Neural cell (in vitro differentiated cells): ENCODE data around the gene SLC29A3. TPM values are rescaled to one million over a fixed set of nuclear protein-coding genes. Genes with fewer than 3 reads are reported as not detected.
"Not testable (repeated sequence)": the region's sequence is repeated elsewhere in the genome, so short reads cannot be mapped to it uniquely, and the experiment has no call there.

ENCODE experiments used
- H2AFZ ChIP-seq: fragments of 200-600, 300-800 bp; sonication (generic), shearing (Covaris generic); 2 replicates; pipeline ENCODE4 v1.6.0; 2014; ENCODE audit warnings: low read depth, mild to moderate bottlenecking, antibody characterized with exemption, low read length, moderate library complexity
- H3F3A ChIP-seq: fragments of 200-600 bp; shearing (Covaris generic); 2 replicates; pipeline ENCODE4 v1.6.1; 2016; ENCODE audit warnings: mild to moderate bottlenecking, moderate library complexity, mixed read lengths, antibody characterized with exemption, low read length; ENCODE audit not compliant: insufficient read depth, poor library complexity, severe bottlenecking
- H3K27ac ChIP-seq: fragments of 200-600, 300-800 bp; sonication (generic), shearing (Covaris generic); 2 replicates; pipeline ENCODE4 v1.5.1; 2014; ENCODE audit warnings: mild to moderate bottlenecking, low read length, moderate library complexity
- H3K27me3 ChIP-seq: fragments of 300-800, 200-600 bp; sonication (generic), shearing (Covaris generic); 2 replicates; pipeline ENCODE4 v1.6.0; 2014; ENCODE audit warnings: mild to moderate bottlenecking, low read depth, low read length, moderate library complexity; ENCODE audit not compliant: insufficient read depth
- H3K36me3 ChIP-seq: fragments of 300-800, 200-600 bp; sonication (generic), shearing (Covaris generic); 2 replicates; pipeline ENCODE4 v1.5.1; 2014; ENCODE audit warnings: mild to moderate bottlenecking, antibody characterized with exemption, low read length, moderate library complexity; ENCODE audit not compliant: insufficient read depth
- H3K4me2 ChIP-seq: fragments of 300-800, 200-600 bp; sonication (generic), shearing (Covaris generic); 2 replicates; pipeline ENCODE4 v1.6.0; 2014; ENCODE audit warnings: mild to moderate bottlenecking, low read length
- H3K4me3 ChIP-seq: fragments of 300-800, 200-600 bp; sonication (generic), shearing (Covaris generic); 2 replicates; pipeline ENCODE4 v1.5.1; 2014; ENCODE audit warnings: mild to moderate bottlenecking, low read length, moderate library complexity
- H3K79me2 ChIP-seq: fragments of 200-600 bp; shearing (Covaris generic); replicated peaks from 2 replicates; pipeline ENCODE4 v1.6.0; 2014; ENCODE audit warnings: mild to moderate bottlenecking, low read length, moderate library complexity; ENCODE audit not compliant: insufficient read depth
- H3K9ac ChIP-seq: fragments of 300-800, 200-600 bp; sonication (generic), shearing (Covaris generic); 2 replicates; pipeline ENCODE4 v1.6.1; 2016; ENCODE audit warnings: mild to moderate bottlenecking, low read length, mixed read lengths
- H3K9me2 ChIP-seq: fragments of 200-600 bp; shearing (Covaris generic); 2 replicates; pipeline ENCODE4 v1.6.1; 2016; ENCODE audit warnings: mild to moderate bottlenecking, low read length, mixed read lengths; ENCODE audit not compliant: insufficient read depth
- H3K9me3 ChIP-seq: fragments of 200-600, 300-800 bp; sonication (generic), shearing (Covaris generic); 2 replicates; pipeline ENCODE4 v1.6.1; 2016; ENCODE audit warnings: mild to moderate bottlenecking, mixed run types, low read length, moderate library complexity, mixed read lengths
- H4K20me1 ChIP-seq: fragments of 200-600 bp; shearing (Covaris generic); 2 replicates; pipeline ENCODE4 v1.6.1; 2016; ENCODE audit warnings: mild to moderate bottlenecking, mixed run types; ENCODE audit not compliant: insufficient read depth
- EP300 ChIP-seq: fragments of 450-650 bp; conservative IDR thresholded peaks from 2 replicates; pipeline ENCODE4 v1.6.1; 2014; ENCODE audit warnings: antibody characterized with exemption, mild to moderate bottlenecking, moderate library complexity; ENCODE audit not compliant: poor library complexity, severe bottlenecking
- EZH2 ChIP-seq: fragments of 200-600, 300-800 bp; shearing (Covaris generic), sonication (generic); IDR thresholded peaks from 2 replicates; pipeline ENCODE4 v1.6.1; 2014; ENCODE audit warnings: antibody characterized with exemption, low read length, borderline replicate concordance, mild to moderate bottlenecking; ENCODE audit not compliant: insufficient read depth, poor library complexity, severe bottlenecking
- MXI1 ChIP-seq: fragments of 450-650 bp; conservative IDR thresholded peaks from 2 replicates; pipeline ENCODE4 v1.6.1; 2014; ENCODE audit warnings: antibody characterized with exemption, mild to moderate bottlenecking; ENCODE audit not compliant: poor library complexity, severe bottlenecking
- POLR2AphosphoS5 ChIP-seq: IDR thresholded peaks from 2 replicates; pipeline ENCODE4 v1.6.1; 2012
- RAD21 ChIP-seq: fragments of 450-650 bp; conservative IDR thresholded peaks from 2 replicates; pipeline ENCODE4 v1.6.1; 2014; ENCODE audit warnings: antibody characterized with exemption, mild to moderate bottlenecking, moderate library complexity
- SMC3 ChIP-seq: fragments of 450-650 bp; conservative IDR thresholded peaks from 2 replicates; pipeline ENCODE4 v1.6.1; 2014; ENCODE audit warnings: antibody characterized with exemption, mild to moderate bottlenecking, moderate library complexity; ENCODE audit not compliant: poor library complexity
- TAF1 ChIP-seq: IDR thresholded peaks from 2 replicates; pipeline ENCODE4 v1.6.1; 2012; ENCODE audit warnings: low read depth
- polyA plus RNA-seq: library from polyadenylated mRNA; depleted of rRNA; stranded (reverse); fragments of >200 nt; gene quantifications from 2 replicates; pipeline ENCODE4 v1.2.3, GENCODE V29; 2014
- TF ChIP-seq, protein P1 (sequence below): fragments of 450-650 bp; IDR thresholded peaks from 2 replicates; pipeline ENCODE4 v1.5.1; 2014; ENCODE audit warnings: antibody characterized with exemption, mild to moderate bottlenecking, moderate library complexity; ENCODE audit not compliant: poor library complexity, severe bottlenecking
- TF ChIP-seq, protein P2 (sequence below): IDR thresholded peaks from 2 replicates; pipeline ENCODE4 v1.6.1; 2012; ENCODE audit warnings: borderline replicate concordance

The SLC29A3 gene
- polyA plus RNA-seq, 1 donor from 2014 or later: 2.3 TPM

DNA sequence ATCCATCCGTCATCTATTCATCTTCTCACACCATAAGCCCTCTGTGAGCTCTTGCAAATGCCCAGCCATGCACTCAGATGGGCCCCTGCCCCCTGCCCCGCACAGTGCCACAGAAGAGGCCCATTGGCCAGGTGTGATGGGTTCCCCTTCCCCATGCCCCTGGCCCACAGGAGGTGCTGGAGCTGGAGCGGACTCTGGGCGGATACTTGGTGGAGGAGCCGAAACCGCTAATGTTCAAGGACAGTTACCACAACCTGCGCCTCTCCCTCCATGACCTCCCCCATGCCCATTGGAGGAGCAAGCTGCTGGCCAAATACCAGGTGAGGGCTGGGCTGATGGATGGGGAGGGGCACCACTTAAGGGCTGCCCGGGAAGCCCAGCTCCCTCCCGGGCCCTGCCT is 23.4 kb upstream of the SLC29A3 start:
- Histone ChIP-seq H3K9me3 (no peaks in the 10 kb centered on the region), H3K4me2 (no peak overlapping the region), H3K9ac (no peak overlapping the region), H3K27ac (no peak overlapping the region), H2AFZ (no peak overlapping the region), H3K36me3 (no peaks in the 10 kb centered on the region), H3K9me2 (no peaks in the 10 kb centered on the region), H3F3A (no peaks in the 10 kb centered on the region), H3K79me2 (no peaks in the 10 kb centered on the region), H3K27me3 (no peaks in the 10 kb centered on the region), H3K4me3 (no peak overlapping the region), H4K20me1 (no peaks in the 10 kb centered on the region)
- TF ChIP-seq, protein P1, sequence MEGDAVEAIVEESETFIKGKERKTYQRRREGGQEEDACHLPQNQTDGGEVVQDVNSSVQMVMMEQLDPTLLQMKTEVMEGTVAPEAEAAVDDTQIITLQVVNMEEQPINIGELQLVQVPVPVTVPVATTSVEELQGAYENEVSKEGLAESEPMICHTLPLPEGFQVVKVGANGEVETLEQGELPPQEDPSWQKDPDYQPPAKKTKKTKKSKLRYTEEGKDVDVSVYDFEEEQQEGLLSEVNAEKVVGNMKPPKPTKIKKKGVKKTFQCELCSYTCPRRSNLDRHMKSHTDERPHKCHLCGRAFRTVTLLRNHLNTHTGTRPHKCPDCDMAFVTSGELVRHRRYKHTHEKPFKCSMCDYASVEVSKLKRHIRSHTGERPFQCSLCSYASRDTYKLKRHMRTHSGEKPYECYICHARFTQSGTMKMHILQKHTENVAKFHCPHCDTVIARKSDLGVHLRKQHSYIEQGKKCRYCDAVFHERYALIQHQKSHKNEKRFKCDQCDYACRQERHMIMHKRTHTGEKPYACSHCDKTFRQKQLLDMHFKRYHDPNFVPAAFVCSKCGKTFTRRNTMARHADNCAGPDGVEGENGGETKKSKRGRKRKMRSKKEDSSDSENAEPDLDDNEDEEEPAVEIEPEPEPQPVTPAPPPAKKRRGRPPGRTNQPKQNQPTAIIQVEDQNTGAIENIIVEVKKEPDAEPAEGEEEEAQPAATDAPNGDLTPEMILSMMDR: no peak
- no peak for TF ChIP-seq MXI1
- TF ChIP-seq EP300: no peak
- TF ChIP-seq POLR2AphosphoS5: no peak
- TF ChIP-seq, protein P2, sequence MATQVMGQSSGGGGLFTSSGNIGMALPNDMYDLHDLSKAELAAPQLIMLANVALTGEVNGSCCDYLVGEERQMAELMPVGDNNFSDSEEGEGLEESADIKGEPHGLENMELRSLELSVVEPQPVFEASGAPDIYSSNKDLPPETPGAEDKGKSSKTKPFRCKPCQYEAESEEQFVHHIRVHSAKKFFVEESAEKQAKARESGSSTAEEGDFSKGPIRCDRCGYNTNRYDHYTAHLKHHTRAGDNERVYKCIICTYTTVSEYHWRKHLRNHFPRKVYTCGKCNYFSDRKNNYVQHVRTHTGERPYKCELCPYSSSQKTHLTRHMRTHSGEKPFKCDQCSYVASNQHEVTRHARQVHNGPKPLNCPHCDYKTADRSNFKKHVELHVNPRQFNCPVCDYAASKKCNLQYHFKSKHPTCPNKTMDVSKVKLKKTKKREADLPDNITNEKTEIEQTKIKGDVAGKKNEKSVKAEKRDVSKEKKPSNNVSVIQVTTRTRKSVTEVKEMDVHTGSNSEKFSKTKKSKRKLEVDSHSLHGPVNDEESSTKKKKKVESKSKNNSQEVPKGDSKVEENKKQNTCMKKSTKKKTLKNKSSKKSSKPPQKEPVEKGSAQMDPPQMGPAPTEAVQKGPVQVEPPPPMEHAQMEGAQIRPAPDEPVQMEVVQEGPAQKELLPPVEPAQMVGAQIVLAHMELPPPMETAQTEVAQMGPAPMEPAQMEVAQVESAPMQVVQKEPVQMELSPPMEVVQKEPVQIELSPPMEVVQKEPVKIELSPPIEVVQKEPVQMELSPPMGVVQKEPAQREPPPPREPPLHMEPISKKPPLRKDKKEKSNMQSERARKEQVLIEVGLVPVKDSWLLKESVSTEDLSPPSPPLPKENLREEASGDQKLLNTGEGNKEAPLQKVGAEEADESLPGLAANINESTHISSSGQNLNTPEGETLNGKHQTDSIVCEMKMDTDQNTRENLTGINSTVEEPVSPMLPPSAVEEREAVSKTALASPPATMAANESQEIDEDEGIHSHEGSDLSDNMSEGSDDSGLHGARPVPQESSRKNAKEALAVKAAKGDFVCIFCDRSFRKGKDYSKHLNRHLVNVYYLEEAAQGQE: no peak
- no peak for TF ChIP-seq TAF1
- TF ChIP-seq SMC3: no peak
- no peak for TF ChIP-seq EZH2
- no peak for TF ChIP-seq RAD21

DNA sequence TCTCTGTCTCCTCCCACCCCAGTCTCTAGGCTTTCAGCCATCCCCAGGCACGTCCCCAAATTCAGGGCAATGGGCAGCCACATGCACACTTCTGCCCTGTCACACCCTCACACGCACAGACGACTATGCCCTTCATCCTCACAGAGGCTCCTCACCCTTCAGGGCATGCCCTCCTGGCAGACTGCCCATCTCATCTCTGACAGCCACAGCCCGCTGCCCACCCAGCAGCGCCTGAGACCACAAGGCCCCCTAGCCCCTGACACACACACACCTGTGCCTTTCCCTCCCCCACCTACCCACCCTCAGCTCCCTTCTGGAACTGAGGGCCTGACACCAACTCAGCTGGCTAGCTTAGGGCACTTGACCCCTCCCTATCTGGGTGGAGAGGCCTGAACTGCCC is 23.0 kb upstream of the SLC29A3 start:
- Histone ChIP-seq H3K36me3 (no peaks in the 10 kb centered on the region), H3F3A (no peaks in the 10 kb centered on the region), H3K27ac (no peak overlapping the region), H3K4me2 (no peak overlapping the region), H3K27me3 (no peaks in the 10 kb centered on the region), H2AFZ (no peak overlapping the region), H3K4me3 (no peak overlapping the region), H3K9me3 (no peaks in the 10 kb centered on the region), H3K79me2 (no peaks in the 10 kb centered on the region), H4K20me1 (no peaks in the 10 kb centered on the region), H3K9ac (no peak overlapping the region), H3K9me2 (no peaks in the 10 kb centered on the region)
- TF ChIP-seq TAF1 (no peak), EZH2 (no peak), POLR2AphosphoS5 (no peak), MXI1 (no peak), RAD21 (no peak), SMC3 (no peak), EP300 (no peak)
- TF ChIP-seq, protein P1: no peak
- TF ChIP-seq, protein P2: no peak

DNA sequence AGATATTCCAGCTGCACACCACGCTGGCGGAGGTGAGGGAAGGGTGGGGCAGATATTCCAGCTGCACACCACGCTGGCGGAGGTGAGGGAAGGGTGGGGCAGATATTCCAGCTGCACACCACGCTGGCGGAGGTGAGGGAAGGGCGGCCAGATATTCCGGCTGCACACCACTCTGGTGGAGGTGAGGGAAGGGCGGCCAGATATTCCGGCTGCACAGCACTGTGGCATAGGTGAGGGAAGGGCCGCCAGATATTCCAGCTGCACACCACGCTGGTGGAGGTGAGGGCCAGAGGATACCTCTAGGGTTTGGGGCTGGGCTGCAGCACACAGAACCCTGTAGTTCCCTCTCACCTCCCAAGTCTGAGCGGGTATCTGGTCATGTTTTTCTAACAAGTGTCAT is 22.2 kb upstream of the SLC29A3 start:
- H3K4me2 ChIP-seq, H3K4me3 ChIP-seq, H3K9me3 ChIP-seq, H3K27me3 ChIP-seq, H3K9me2 ChIP-seq, H3K27ac ChIP-seq, H3K9ac ChIP-seq, H3F3A ChIP-seq, H3K36me3 ChIP-seq, H2AFZ ChIP-seq, H3K79me2 ChIP-seq, H4K20me1 ChIP-seq: not testable (repeated sequence)
